T-cell (primary cell): Measurements from ENCODE around the gene ADK. TPM values are rescaled to one million over a fixed set of nuclear protein-coding genes. Genes with fewer than 3 reads are reported as not detected.
A peak's percentile ranks its signal among the peaks of the same experiment; 100 is the strongest.

ENCODE experiments used
- ATAC-seq, 4 experiments: fragments of 200-7000 bp in 3 of 4; fragments of 150-1000 bp in 1 of 4; cut with Tn5 transposase; replicated peaks in 1 of 4; 1 replicate in 3 of 4; 2 replicates in 1 of 4; pipeline ENCODE4 v1.10.0; 2021; ENCODE audit warnings: moderate library complexity in 3 of 4, mild to moderate bottlenecking in 2 of 4, moderate number of reproducible peaks in 1 of 4
- CTCF ChIA-PET, 2 donors: fragments of 300-600 bp; sonication (Branson Sonifier 250); formaldehyde crosslinking; loops; one replicate each; lab custom pipeline; 2022; ENCODE audit warnings: antibody characterized with exemption in 2 of 2; lab: Charles Lee
- POLR2A ChIA-PET, 2 donors: fragments of 300-600 bp; sonication (Branson Sonifier 250); formaldehyde crosslinking; loops; one replicate each; lab custom pipeline; 2022; ENCODE audit warnings: antibody characterized with exemption in 2 of 2; lab: Charles Lee
- DNase-seq, 35 experiments: peaks; one replicate each; pipeline versions ENCODE4 v3.0.0 to v3.0.0-alpha.2; 2013 to 2023
- H3K27ac ChIP-seq: one replicate; pipeline ENCODE4 v1.5.1; 2013; ENCODE audit warnings: low read length
- H3K27me3 ChIP-seq, 2 experiments: replicated peaks in 1 of 2; 1 replicate in 1 of 2; 2 replicates in 1 of 2; pipeline versions ENCODE4 v1.6.1 to v1.7.0; 2013; ENCODE audit warnings: low read length in 1 of 2, mixed read lengths in 1 of 2; ENCODE audit not compliant: control insufficient read depth in 2 of 2, insufficient read depth in 2 of 2; ENCODE audit errors: extremely low read depth in 1 of 2
- H3K36me3 ChIP-seq, 2 donors: 1 replicate in 1 of 2; 2 replicates in 1 of 2; pipeline versions ENCODE4 v1.6.1 to v1.7.0; 2013; ENCODE audit warnings: low read length in 1 of 2; ENCODE audit not compliant: control insufficient read depth in 2 of 2, insufficient read depth in 1 of 2; ENCODE audit errors: extremely low read depth in 1 of 2
- H3K4me1 ChIP-seq, 2 experiments: 1 replicate in 1 of 2; 2 replicates in 1 of 2; pipeline versions ENCODE4 v1.6.1 to v1.7.0; 2013; ENCODE audit warnings: low read length in 2 of 2, mixed read lengths in 1 of 2; ENCODE audit not compliant: insufficient read depth in 2 of 2, control insufficient read depth in 1 of 2; ENCODE audit errors: extremely low read depth in 1 of 2
- H3K4me3 ChIP-seq, 2 donors: 1 replicate in 1 of 2; 2 replicates in 1 of 2; pipeline versions ENCODE4 v1.5.1 to v1.7.0; 2013; ENCODE audit warnings: mild to moderate bottlenecking in 2 of 2, low read length in 1 of 2, moderate library complexity in 1 of 2; ENCODE audit not compliant: control insufficient read depth in 1 of 2; ENCODE audit errors: extremely low read depth in 1 of 2
- H3K9me3 ChIP-seq: 2 replicates; pipeline ENCODE4 v1.7.0; 2013
- H3K27ac Mint-ChIP-seq, 2 donors: one replicate each; pipeline ENCODE4 v1.8.0; 2020 to 2021; ENCODE audit warnings: mild to moderate bottlenecking in 2 of 2, mixed read lengths in 2 of 2
- H3K27me3 Mint-ChIP-seq, 2 donors: one replicate each; pipeline ENCODE4 v1.8.0; 2021 to 2022; ENCODE audit warnings: mixed read lengths in 2 of 2
- H3K36me3 Mint-ChIP-seq: one replicate; pipeline ENCODE4 v1.8.0; 2021; ENCODE audit warnings: mixed read lengths
- H3K4me1 Mint-ChIP-seq, 3 donors: one replicate each; pipeline ENCODE4 v1.8.0; 2020 to 2022; ENCODE audit warnings: mixed read lengths in 3 of 3, mild to moderate bottlenecking in 1 of 3
- H3K4me3 Mint-ChIP-seq, 3 donors: one replicate each; pipeline ENCODE4 v1.8.0; 2020 to 2022; ENCODE audit warnings: mild to moderate bottlenecking in 3 of 3, mixed read lengths in 3 of 3, moderate library complexity in 3 of 3
- H3K9me3 Mint-ChIP-seq, 3 donors: one replicate each; pipeline ENCODE4 v1.8.0; 2020 to 2022; ENCODE audit warnings: mixed read lengths in 3 of 3
- WGBS: methylation state at CpG from one replicate; pipeline ENCODE4 v1.1.5; 2013; ENCODE audit warnings: missing lambda C conversion rate; ENCODE audit not compliant: insufficient coverage; 5-methylcytosine and 5-hydroxymethylcytosine counted together
- total RNA-seq, 35 experiments: library from RNA in 6 of 35; stranded (reverse) in 6 of 35; fragments of 120-200 nt in 1 of 35; gene quantifications; one replicate each; pipeline versions ENCODE4 v1.2.1 to v1.2.4 and lab custom pipeline; 2013 to 2026

Gene ADK
- total RNA-seq, 5 donors from 2014 or later (not counting 1 experiment from before 2014, with no cell fraction given) = 20.7 to 32.8 (median 23.6) TPM

GRCh38 chr10:74243067-74243466 lies 92.0 kb downstream of the ADK start:
- no peak overlapping the region for H3K4me3 Mint-ChIP-seq
- H3K36me3 Mint-ChIP-seq = peaks cover 16% of the 10 kb centered on the region
- Histone ChIP-seq H3K27ac (no peak overlapping the region), H3K27me3 (no peaks in the 10 kb centered on the region), H3K9me3 (no peaks in the 10 kb centered on the region), H3K36me3 (peaks cover 3 to 9% of the 10 kb centered on the region in 2 donors), H3K4me1 (no peaks in the 10 kb centered on the region), H3K4me3 (no peak overlapping the region)
- no peaks in the 10 kb centered on the region for H3K27me3 Mint-ChIP-seq
- H3K9me3 Mint-ChIP-seq = no peaks in the 10 kb centered on the region
- CTCF ChIA-PET = interaction anchor here (0.6 to 2.6 kb wide), 7 partner anchors 8 to 985 kb away, joined by 3 to 13 read pairs (median 3); no protein-coding TSS in a partner anchor
- 95% methylated on average over 7 of the region's 10 CpGs for WGBS
- no peak for DNase-seq
- POLR2A ChIA-PET = interaction anchor here in 1 of 2 donors (0.6 kb wide), 1 partner anchor 33 kb away, joined by 3 read pairs; no protein-coding TSS in a partner anchor
- peaks cover 0 to 2% (median 0%) of the 10 kb centered on the region in 3 donors for H3K4me1 Mint-ChIP-seq
- no peak for ATAC-seq
- no peak overlapping the region for H3K27ac Mint-ChIP-seq

GRCh38 chr10:74244097-74244685 lies 93.2 kb downstream of the ADK start:
- Histone ChIP-seq H3K27me3 (no peaks in the 10 kb centered on the region), H3K36me3 (peaks cover 3 to 9% of the 10 kb centered on the region in 2 donors), H3K4me1 (no peaks in the 10 kb centered on the region), H3K9me3 (no peaks in the 10 kb centered on the region), H3K27ac (no peak overlapping the region), H3K4me3 (no peak overlapping the region)
- DNase-seq (peak in 9 of 35 experiments; percentile 9 to 70 (median 19)), ATAC-seq (no peak)
- H3K27me3 Mint-ChIP-seq = no peaks in the 10 kb centered on the region
- POLR2A ChIA-PET = interaction anchor here in 1 of 2 donors (0.6 to 1.2 kb wide), 2 partner anchors 852 to 854 kb away, joined by 3 read pairs; no protein-coding TSS in a partner anchor
- CTCF ChIA-PET = interaction anchor here (0.6 to 2.6 kb wide), 27 partner anchors 10 to 1166 kb away, joined by 3 to 18 read pairs (median 3); partner anchors contain the start of genes ADK (in 1 of the 2), AP3M1 (in 1 of the 2) and COMTD1 (in 1 of the 2)
- peaks cover 18% of the 10 kb centered on the region for H3K36me3 Mint-ChIP-seq
- H3K4me3 Mint-ChIP-seq = no peak overlapping the region
- H3K9me3 Mint-ChIP-seq = no peaks in the 10 kb centered on the region
- WGBS = 25% methylated on average over 3 of the region's 3 CpGs
- H3K27ac Mint-ChIP-seq = no peak overlapping the region
- H3K4me1 Mint-ChIP-seq = peaks cover 0 to 2% (median 0%) of the 10 kb centered on the region in 3 donors

GRCh38 chr10:74244807-74245206 lies 93.8 kb downstream of the ADK start:
- H3K9me3 ChIP-seq = no peaks in the 10 kb centered on the region
- CTCF ChIA-PET = interaction anchor here (0.6 to 2.6 kb wide), 21 partner anchors 10 to 1167 kb away, joined by 3 to 18 read pairs (median 4); partner anchors contain the start of genes ADK (in 1 of the 2), AP3M1 (in 1 of the 2) and COMTD1 (in 1 of the 2)
- no peaks in the 10 kb centered on the region for H3K4me1 ChIP-seq
- no peaks in the 10 kb centered on the region for H3K27me3 ChIP-seq
- no peak overlapping the region for H3K27ac ChIP-seq
- Mint-ChIP-seq H3K4me3 (no peak overlapping the region), H3K4me1 (peaks cover 0 to 2% (median 0%) of the 10 kb centered on the region in 3 donors), H3K36me3 (peaks cover 17% of the 10 kb centered on the region), H3K27me3 (no peaks in the 10 kb centered on the region), H3K9me3 (no peaks in the 10 kb centered on the region), H3K27ac (no peak overlapping the region)
- H3K4me3 ChIP-seq = no peak overlapping the region
- WGBS = no CpG with 5 or more reads among the region's 2 CpGs
- DNase-seq (no peak), ATAC-seq (no peak)
- H3K36me3 ChIP-seq = peaks cover 3 to 9% of the 10 kb centered on the region in 2 donors
- POLR2A ChIA-PET = interaction anchor here in 1 of 2 donors (0.6 to 1.2 kb wide), 2 partner anchors 852 to 853 kb away, joined by 3 read pairs; no protein-coding TSS in a partner anchor

- H3K4me3 ChIP-seq = no peak overlapping the region
- Mint-ChIP-seq H3K36me3 (peaks cover 17% of the 10 kb centered on the region), H3K4me3 (no peak overlapping the region), H3K9me3 (no peaks in the 10 kb centered on the region), H3K4me1 (peaks cover 0 to 2% (median 0%) of the 10 kb centered on the region in 3 donors), H3K27ac (no peak overlapping the region), H3K27me3 (no peaks in the 10 kb centered on the region)
- DNase-seq (no peak), ATAC-seq (no peak)
- no peak overlapping the region for H3K27ac ChIP-seq
- H3K36me3 ChIP-seq = peaks cover 3 to 9% of the 10 kb centered on the region in 2 donors
- ChIA-PET POLR2A (interaction anchor here in 1 of 2 donors (0.5 kb wide), 1 partner anchor 43 kb away, joined by 5 read pairs; no protein-coding TSS in a partner anchor), CTCF (interaction anchor here (0.6 to 1.1 kb wide), 3 partner anchors 18 to 985 kb away, joined by 3 read pairs; no protein-coding TSS in a partner anchor)
- no peaks in the 10 kb centered on the region for H3K27me3 ChIP-seq
- no peaks in the 10 kb centered on the region for H3K4me1 ChIP-seq
- H3K9me3 ChIP-seq = no peaks in the 10 kb centered on the region
Measured at GRCh38 chr10:74246495-74246894, 95.5 kb downstream of the ADK start.

- Mint-ChIP-seq H3K4me1 (peaks cover 0 to under 1% (median 0%) of the 10 kb centered on the region in 3 donors), H3K4me3 (no peak overlapping the region), H3K27me3 (no peaks in the 10 kb centered on the region), H3K27ac (no peak overlapping the region), H3K36me3 (peaks cover 9% of the 10 kb centered on the region), H3K9me3 (no peaks in the 10 kb centered on the region)
- Histone ChIP-seq H3K27ac (no peak overlapping the region), H3K4me3 (no peak overlapping the region), H3K4me1 (no peaks in the 10 kb centered on the region), H3K36me3 (no peaks in the 10 kb centered on the region), H3K27me3 (no peaks in the 10 kb centered on the region), H3K9me3 (no peaks in the 10 kb centered on the region)
- ATAC-seq (no peak), DNase-seq (no peak)
- ChIA-PET CTCF (interaction anchor here in 1 of 2 donors (0.5 kb wide), 1 partner anchor 9 kb away, joined by 3 read pairs; no protein-coding TSS in a partner anchor), POLR2A (no interaction called here)
- no CpG with 5 or more reads among the region's 1 CpG for WGBS
Measured at GRCh38 chr10:74249865-74250264, 98.8 kb downstream of the ADK start.

GRCh38 chr10:74255214-74255613 lies 104.2 kb downstream of the ADK start:
- Histone ChIP-seq H3K9me3 (no peaks in the 10 kb centered on the region), H3K4me3 (no peak overlapping the region), H3K4me1 (no peaks in the 10 kb centered on the region), H3K36me3 (no peaks in the 10 kb centered on the region), H3K27me3 (no peaks in the 10 kb centered on the region), H3K27ac (no peak overlapping the region)
- H3K27ac Mint-ChIP-seq = no peak overlapping the region
- H3K36me3 Mint-ChIP-seq = peaks cover 4% of the 10 kb centered on the region
- peaks cover 11 to 17% (median 13%) of the 10 kb centered on the region in 3 donors for H3K4me1 Mint-ChIP-seq
- no peaks in the 10 kb centered on the region for H3K9me3 Mint-ChIP-seq
- POLR2A ChIA-PET = no interaction called here
- CTCF ChIA-PET = interaction anchor here in 1 of 2 donors (0.6 kb wide), 3 partner anchors 11 to 694 kb away, joined by 3 to 4 read pairs (median 3); no protein-coding TSS in a partner anchor
- DNase-seq = no peak
- ATAC-seq = no peak
- H3K4me3 Mint-ChIP-seq = no peak overlapping the region
- H3K27me3 Mint-ChIP-seq = no peaks in the 10 kb centered on the region
